ENCODE results near the gene ELL3.

Gene ELL3

DNA sequence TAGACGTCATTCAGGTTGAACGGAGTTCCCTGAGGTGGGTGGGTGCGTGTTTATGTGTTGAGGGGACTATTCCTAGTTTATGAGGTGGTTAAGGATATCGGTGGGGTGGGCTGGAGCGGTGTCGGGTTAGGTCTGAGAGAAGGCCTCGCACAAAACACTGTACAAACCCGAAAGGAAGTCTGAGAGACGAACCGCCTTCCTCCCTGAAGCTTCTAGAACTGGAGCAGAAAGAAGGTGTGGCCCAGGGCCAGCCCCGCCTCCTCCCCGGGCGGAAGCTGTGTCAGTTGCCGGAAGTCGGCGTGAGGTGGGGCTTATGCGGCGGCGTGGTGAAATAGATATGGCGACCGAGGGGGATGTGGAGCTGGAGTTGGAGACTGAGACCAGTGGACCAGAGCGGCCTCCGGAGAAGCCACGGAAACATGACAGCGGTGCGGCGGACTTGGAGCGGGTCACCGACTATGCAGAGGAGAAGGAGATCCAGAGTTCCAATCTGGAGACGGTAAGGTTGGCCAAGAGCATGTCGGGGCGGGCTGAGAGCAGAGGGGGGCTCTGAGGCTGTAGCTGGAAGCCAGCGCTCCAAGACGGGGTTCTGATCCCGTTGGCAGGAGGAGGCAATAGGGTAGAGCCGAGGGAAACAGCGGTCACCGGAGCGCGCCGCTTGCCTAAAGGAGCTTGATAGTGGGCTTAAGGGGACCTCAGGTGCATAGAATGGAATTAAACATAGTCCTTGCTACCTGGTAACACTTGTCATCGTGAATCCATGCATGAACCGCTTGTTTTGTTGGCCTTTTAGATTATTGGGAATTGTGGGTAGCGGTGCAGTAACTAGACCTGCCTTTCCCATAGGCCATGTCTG, 23.7 kb upstream of the ELL3 start, which contains the start of gene HYPK:
Gene HYPK, plus strand, starts transcription at position 314 of the 856 bp plus-strand sequence. Its CDS starts 24 bp downstream, at position 338.
- no peaks in the 10 kb centered on the region for H3K27me3 ChIP-seq
- H3K27ac ChIP-seq: peak within 1 kb of the TSS; percentile 87
- H4K20me1 ChIP-seq: peaks cover 29% of the 10 kb centered on the region
- H3K36me3 ChIP-seq: peaks cover 89% of the 10 kb centered on the region
- H3K4me3 ChIP-seq: peak within 1 kb of the TSS; percentile 94
- peak within 1 kb of the TSS; percentile 95 for H3K4me2 ChIP-seq
- peaks cover 31% of the 10 kb centered on the region for H3K4me1 ChIP-seq
- TF ChIP-seq Cebpa-rat (IDR thresholded peaks at IDR 0.05): no peak
- peak within 1 kb of the TSS; percentile 89 for H3K9ac ChIP-seq
- no peaks in the 10 kb centered on the region for H3K9me3 ChIP-seq

- Histone ChIP-seq H3K4me1 (peaks cover 37% of the 10 kb centered on the region), H3K4me3 (peak within 1 kb of the TSS; percentile 94), H3K9ac (peak within 1 kb of the TSS; percentile 89), H3K27ac (peak within 1 kb of the TSS; percentile 87), H3K36me3 (peaks cover 89% of the 10 kb centered on the region), H3K4me2 (peak within 1 kb of the TSS; percentile 95), H3K9me3 (no peaks in the 10 kb centered on the region), H4K20me1 (peaks cover 35% of the 10 kb centered on the region), H3K27me3 (no peaks in the 10 kb centered on the region)
- no peak for TF ChIP-seq Cebpa-rat (IDR thresholded peaks at IDR 0.05)
These were observed 23.1 kb upstream of the ELL3 start, which contains the start of gene SERINC4 for GRCh38 chr15:43799945-43800285. TSS of gene SERINC4 (minus strand) at chr15:43800220. CDS start at chr15:43799986, 234 bp downstream.

GRCh38 chr15:43799209-43799944, 22.6 kb upstream of the ELL3 start:
- Histone ChIP-seq H4K20me1 (peaks cover 40% of the 10 kb centered on the region), H3K4me3 (peak overlapping the region; percentile 94; the same call in 1 of the 2 replicates), H3K36me3 (peaks cover 89% of the 10 kb centered on the region), H3K4me1 (peaks cover 43% of the 10 kb centered on the region), H3K9me3 (no peaks in the 10 kb centered on the region), H3K9ac (no peak overlapping the region), H3K4me2 (peak overlapping the region; percentile 95), H3K27me3 (no peaks in the 10 kb centered on the region), H3K27ac (peak overlapping the region; percentile 87)
- TF ChIP-seq Cebpa-rat (IDR thresholded peaks at IDR 0.05): no peak

DNA sequence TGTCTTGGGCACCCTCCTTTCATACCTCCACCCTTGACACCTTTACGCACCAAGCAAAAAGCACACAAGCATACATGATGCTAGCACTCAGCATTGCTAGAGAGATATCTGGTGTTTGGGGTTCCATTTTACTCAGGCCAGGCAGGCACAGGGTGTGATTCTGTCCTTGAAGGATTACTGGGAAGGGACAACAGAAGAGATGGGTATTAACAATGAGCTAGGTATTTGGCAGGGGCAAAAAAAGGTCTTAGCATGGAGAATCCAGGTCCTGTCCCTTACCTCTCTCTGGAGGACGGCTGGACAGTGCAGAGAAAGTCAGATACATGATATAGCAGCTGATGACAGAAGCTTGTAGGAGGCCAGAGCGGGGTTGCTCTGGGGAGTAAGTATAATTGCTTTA, 19.8 kb upstream of the ELL3 start:
- H3K4me3 ChIP-seq: no peak overlapping the region
- TF ChIP-seq Cebpa-rat (IDR thresholded peaks at IDR 0.05): no peak
- peaks cover 57% of the 10 kb centered on the region for H3K4me1 ChIP-seq
- H3K36me3 ChIP-seq: peaks cover 75% of the 10 kb centered on the region
- H3K27ac ChIP-seq: no peak overlapping the region
- H3K9ac ChIP-seq: no peak overlapping the region
- peaks cover 61% of the 10 kb centered on the region for H4K20me1 ChIP-seq
- no peaks in the 10 kb centered on the region for H3K27me3 ChIP-seq
- no peak overlapping the region for H3K4me2 ChIP-seq
- no peaks in the 10 kb centered on the region for H3K9me3 ChIP-seq

DNA sequence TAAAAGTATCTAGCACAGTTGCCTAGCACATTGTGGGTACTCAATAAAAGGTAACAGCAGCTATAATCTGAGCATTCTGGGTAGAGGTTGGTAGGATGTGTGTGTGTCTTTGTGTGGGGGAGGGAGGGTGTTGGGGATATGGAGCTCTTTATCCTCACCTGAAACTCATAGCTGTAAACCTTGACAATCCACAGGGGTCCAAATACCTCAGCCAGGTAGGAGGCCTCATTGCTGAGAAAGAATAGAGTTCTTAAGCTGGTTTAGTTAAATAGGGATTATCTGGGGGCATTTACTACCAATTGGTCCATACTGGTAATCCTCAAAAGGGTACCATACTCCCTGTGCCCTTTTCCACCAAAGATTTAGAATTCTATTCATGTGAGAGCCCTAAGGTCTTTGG, 19.2 kb upstream of the ELL3 start:
- H3K27me3 ChIP-seq: no peaks in the 10 kb centered on the region
- peaks cover 57% of the 10 kb centered on the region for H3K4me1 ChIP-seq
- no peak overlapping the region for H3K9ac ChIP-seq
- no peak for TF ChIP-seq Cebpa-rat (IDR thresholded peaks at IDR 0.05)
- no peak overlapping the region for H3K4me3 ChIP-seq
- peaks cover 61% of the 10 kb centered on the region for H4K20me1 ChIP-seq
- H3K27ac ChIP-seq: no peak overlapping the region
- no peak overlapping the region for H3K4me2 ChIP-seq
- H3K9me3 ChIP-seq: no peaks in the 10 kb centered on the region
- H3K36me3 ChIP-seq: peaks cover 72% of the 10 kb centered on the region

DNA sequence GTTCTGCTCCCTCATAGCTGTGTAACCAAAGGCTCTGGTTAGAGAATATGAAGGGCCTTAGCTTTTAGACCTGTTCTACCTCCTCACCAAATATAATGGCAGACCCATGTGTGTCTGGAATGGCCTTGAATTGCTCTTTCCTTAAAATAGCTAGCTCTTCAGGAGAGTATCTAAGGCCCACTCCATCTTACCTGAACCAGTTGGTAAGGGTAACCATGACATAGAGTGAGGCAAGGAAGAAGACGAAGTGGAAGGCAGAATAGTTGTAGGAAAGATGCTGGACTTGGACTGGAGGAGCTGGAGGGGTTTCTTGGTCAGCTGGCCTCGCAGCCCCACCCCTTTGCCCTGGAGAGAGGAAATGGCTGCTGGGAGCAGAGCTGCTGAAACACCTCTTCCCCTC, 18.4 kb upstream of the ELL3 start:
- no peaks in the 10 kb centered on the region for H3K27me3 ChIP-seq
- H3K4me1 ChIP-seq: peaks cover 56% of the 10 kb centered on the region
- no peak overlapping the region for H3K4me2 ChIP-seq
- H4K20me1 ChIP-seq: peaks cover 61% of the 10 kb centered on the region
- H3K4me3 ChIP-seq: no peak overlapping the region
- H3K9ac ChIP-seq: no peak overlapping the region
- no peak for TF ChIP-seq Cebpa-rat (IDR thresholded peaks at IDR 0.05)
- H3K9me3 ChIP-seq: no peaks in the 10 kb centered on the region
- no peak overlapping the region for H3K27ac ChIP-seq
- H3K36me3 ChIP-seq: peaks cover 72% of the 10 kb centered on the region

DNA sequence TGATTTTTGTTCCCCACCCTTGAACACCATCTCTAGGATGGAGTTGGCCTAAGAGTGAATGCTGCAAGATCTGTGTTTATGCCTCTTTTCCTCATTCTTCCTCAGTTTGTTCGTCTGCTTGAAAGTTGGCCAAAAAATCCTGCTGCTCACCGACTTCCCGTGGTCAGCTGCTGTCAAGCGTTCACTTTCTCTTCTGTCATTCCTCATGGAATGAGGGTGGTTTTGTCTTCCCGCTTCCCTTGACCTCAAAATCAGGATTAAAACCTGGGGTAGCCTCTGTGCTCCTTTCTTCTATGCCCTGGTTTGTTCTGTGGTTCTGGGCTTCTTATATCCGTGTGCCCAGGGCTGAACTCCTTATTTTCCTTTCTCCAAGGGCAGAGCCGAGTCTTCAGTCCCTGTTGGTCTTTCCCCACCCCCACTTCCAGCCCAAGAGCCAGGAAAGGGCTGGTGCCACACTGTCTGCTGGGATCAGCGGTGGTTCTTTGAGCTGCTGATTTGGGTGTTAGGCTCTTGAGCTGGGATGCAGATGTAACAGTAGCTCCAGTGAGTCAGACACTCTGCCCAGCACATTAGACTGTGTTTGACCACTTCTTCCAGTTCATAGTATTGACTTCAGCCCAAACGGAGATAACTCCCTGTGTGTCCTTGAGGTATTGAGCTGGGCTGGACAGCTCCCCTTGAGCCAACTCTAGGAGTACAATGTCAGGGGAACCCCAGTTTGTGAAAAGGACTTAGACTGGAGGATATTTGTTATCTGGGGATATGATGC, 17.7 kb upstream of the ELL3 start:
- no peak for TF ChIP-seq Cebpa-rat (IDR thresholded peaks at IDR 0.05)
- H3K27me3 ChIP-seq: no peaks in the 10 kb centered on the region
- peak overlapping the region; percentile 98; the same call in 1 of the 2 replicates for H3K9ac ChIP-seq
- H3K27ac ChIP-seq: no peak overlapping the region
- H3K4me1 ChIP-seq: peaks cover 49% of the 10 kb centered on the region
- peaks cover 61% of the 10 kb centered on the region for H4K20me1 ChIP-seq
- H3K4me3 ChIP-seq: 0 out of 2 replicates have a peak overlapping the region, but pooled peaks have one; percentile 99
- H3K9me3 ChIP-seq: no peaks in the 10 kb centered on the region
- H3K36me3 ChIP-seq: peaks cover 65% of the 10 kb centered on the region
- H3K4me2 ChIP-seq: peak overlapping the region; percentile 94

DNA sequence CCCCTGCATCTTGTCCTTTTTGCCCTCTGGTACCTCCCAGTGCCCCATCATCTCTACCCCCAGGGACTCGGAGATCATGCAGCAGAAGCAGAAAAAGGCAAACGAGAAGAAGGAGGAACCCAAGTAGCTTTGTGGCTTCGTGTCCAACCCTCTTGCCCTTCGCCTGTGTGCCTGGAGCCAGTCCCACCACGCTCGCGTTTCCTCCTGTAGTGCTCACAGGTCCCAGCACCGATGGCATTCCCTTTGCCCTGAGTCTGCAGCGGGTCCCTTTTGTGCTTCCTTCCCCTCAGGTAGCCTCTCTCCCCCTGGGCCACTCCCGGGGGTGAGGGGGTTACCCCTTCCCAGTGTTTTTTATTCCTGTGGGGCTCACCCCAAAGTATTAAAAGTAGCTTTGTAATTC, 16.9 kb upstream of the ELL3 start:
- peaks cover 45% of the 10 kb centered on the region for H3K4me1 ChIP-seq
- H3K4me2 ChIP-seq: peak overlapping the region; percentile 94
- no peaks in the 10 kb centered on the region for H3K9me3 ChIP-seq
- TF ChIP-seq Cebpa-rat (IDR thresholded peaks at IDR 0.05): no peak
- peaks cover 57% of the 10 kb centered on the region for H3K36me3 ChIP-seq
- H3K9ac ChIP-seq: peak overlapping the region; percentile 98
- peaks cover 61% of the 10 kb centered on the region for H4K20me1 ChIP-seq
- H3K4me3 ChIP-seq: peak overlapping the region; percentile 99
- peak overlapping the region; percentile 95 for H3K27ac ChIP-seq
- no peaks in the 10 kb centered on the region for H3K27me3 ChIP-seq

- Histone ChIP-seq H3K27ac (peak overlapping the region; percentile 95), H3K4me1 (peaks cover 39% of the 10 kb centered on the region), H3K27me3 (no peaks in the 10 kb centered on the region), H3K9me3 (no peaks in the 10 kb centered on the region), H3K9ac (peak overlapping the region; percentile 98), H3K36me3 (peaks cover 49% of the 10 kb centered on the region), H3K4me2 (peak overlapping the region; percentile 94), H4K20me1 (peaks cover 54% of the 10 kb centered on the region), H3K4me3 (peak overlapping the region; percentile 99)
- TF ChIP-seq Cebpa-rat (IDR thresholded peaks at IDR 0.05): no peak
These were observed 16.2 kb upstream of the ELL3 start for GRCh38 chr15:43792761-43793476.
